ENCODE measurements around the gene PKP1. TPM values are rescaled to one million over a fixed set of nuclear protein-coding genes. Genes with fewer than 3 reads are reported as not detected.

The PKP1 gene
- total RNA-seq, 1 donor from 2014 or later = 0.09 TPM

GRCh38 chr1:201309416-201309815 is 26.1 kb downstream of the PKP1 start:
- DNase-seq (ENCODE audit: low spot score) = peak; percentile 84

- no peak for DNase-seq (ENCODE audit: low spot score)
Measured at GRCh38 chr1:201310251-201310985, 27.1 kb downstream of the PKP1 start.

GRCh38 chr1:201310986-201311355 is 27.7 kb downstream of the PKP1 start:
- no peak for DNase-seq (ENCODE audit: low spot score)

GRCh38 chr1:201311356-201312011 is 28.2 kb downstream of the PKP1 start:
- no peak for DNase-seq (ENCODE audit: low spot score)

GRCh38 chr1:201312298-201312697 is 29.0 kb downstream of the PKP1 start:
- no peak for DNase-seq (ENCODE audit: low spot score)

GRCh38 chr1:201313086-201313485 is 29.8 kb downstream of the PKP1 start:
- DNase-seq (ENCODE audit: low spot score) = no peak

GRCh38 chr1:201316556-201316955 is 33.2 kb downstream of the PKP1 start:
- no peak for DNase-seq (ENCODE audit: low spot score)

- DNase-seq (ENCODE audit: low spot score) = no peak
Measured at GRCh38 chr1:201317551-201317950, 34.2 kb downstream of the PKP1 start.

- DNase-seq (ENCODE audit: low spot score) = no peak
Measured at GRCh38 chr1:201318504-201319340, 35.4 kb downstream of the PKP1 start.

GRCh38 chr1:201319631-201320030 is 36.3 kb downstream of the PKP1 start:
- DNase-seq (ENCODE audit: low spot score) = no peak

GRCh38 chr1:201320168-201320788 is 37.0 kb downstream of the PKP1 start:
- DNase-seq (ENCODE audit: low spot score) = no peak

GRCh38 chr1:201321826-201322390 is 38.6 kb downstream of the PKP1 start:
- DNase-seq (ENCODE audit: low spot score) = no peak

- DNase-seq (ENCODE audit: low spot score) = no peak
Measured at GRCh38 chr1:201322653-201323510, 39.6 kb downstream of the PKP1 start.

GRCh38 chr1:201324306-201324705 is 41.0 kb downstream of the PKP1 start:
- no peak for DNase-seq (ENCODE audit: low spot score)

GRCh38 chr1:201324821-201325677 is 41.7 kb downstream of the PKP1 start:
- DNase-seq (ENCODE audit: low spot score) = no peak

GRCh38 chr1:201325678-201326060 is 42.4 kb downstream of the PKP1 start:
- DNase-seq (ENCODE audit: low spot score) = no peak

- DNase-seq (ENCODE audit: low spot score) = no peak
Measured at GRCh38 chr1:201326710-201327109, 43.4 kb downstream of the PKP1 start.

GRCh38 chr1:201327687-201328240 is 44.5 kb downstream of the PKP1 start:
- no peak for DNase-seq (ENCODE audit: low spot score)

GRCh38 chr1:201328576-201328975 is 45.3 kb downstream of the PKP1 start:
- no peak for DNase-seq (ENCODE audit: low spot score)

GRCh38 chr1:201329286-201329685 is 46.0 kb downstream of the PKP1 start:
- no peak for DNase-seq (ENCODE audit: low spot score)

All from mucosa of gallbladder (tissue), 1 donor.